Measurements from ENCODE around the gene PSMD2.

Gene PSMD2

DNA sequence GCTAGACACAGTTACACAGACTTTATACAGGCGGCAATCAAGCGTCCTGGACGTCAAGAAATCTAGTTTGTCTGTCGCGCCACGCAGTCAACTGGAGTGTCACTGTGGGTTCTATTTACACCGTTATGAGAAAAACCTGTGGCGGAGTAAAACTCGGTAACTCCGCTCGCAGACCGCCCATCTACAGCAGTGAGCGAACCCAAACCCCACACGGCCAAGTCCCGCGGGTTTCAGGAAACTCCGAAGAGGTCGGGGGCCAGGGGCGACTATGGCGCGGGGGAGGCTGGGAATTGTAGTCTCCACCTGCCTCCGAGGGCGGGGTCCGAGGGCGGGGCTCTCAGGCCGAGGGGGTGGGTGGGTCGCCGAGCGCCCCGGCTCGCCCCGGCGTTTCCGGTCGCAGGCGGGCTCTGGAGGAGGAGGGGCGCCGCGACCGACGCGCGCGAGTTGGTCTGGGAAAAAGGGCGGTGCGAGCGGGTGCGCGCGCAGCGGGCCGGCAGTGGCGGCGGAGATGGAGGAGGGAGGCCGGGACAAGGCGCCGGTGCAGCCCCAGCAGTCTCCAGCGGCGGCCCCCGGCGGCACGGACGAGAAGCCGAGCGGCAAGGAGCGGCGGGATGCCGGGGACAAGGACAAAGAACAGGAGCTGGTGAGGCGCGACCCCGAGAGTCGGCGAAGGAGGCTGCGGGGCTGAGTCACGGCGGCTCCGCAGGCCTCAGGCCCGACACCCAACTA lies at the start of gene PSMD2:
PSMD2 (plus strand) TSS at position 483 of the 729 bp plus-strand sequence; CDS start at position 509, 26 bp downstream.
- no peak for TF ChIP-seq GATA3 (IDR thresholded peaks at IDR 0.05; ENCODE audit: low read depth, low read length)
- TF ChIP-seq GATA2 (IDR thresholded peaks at IDR 0.05; ENCODE audit: low read depth, low read length): no peak

DNA sequence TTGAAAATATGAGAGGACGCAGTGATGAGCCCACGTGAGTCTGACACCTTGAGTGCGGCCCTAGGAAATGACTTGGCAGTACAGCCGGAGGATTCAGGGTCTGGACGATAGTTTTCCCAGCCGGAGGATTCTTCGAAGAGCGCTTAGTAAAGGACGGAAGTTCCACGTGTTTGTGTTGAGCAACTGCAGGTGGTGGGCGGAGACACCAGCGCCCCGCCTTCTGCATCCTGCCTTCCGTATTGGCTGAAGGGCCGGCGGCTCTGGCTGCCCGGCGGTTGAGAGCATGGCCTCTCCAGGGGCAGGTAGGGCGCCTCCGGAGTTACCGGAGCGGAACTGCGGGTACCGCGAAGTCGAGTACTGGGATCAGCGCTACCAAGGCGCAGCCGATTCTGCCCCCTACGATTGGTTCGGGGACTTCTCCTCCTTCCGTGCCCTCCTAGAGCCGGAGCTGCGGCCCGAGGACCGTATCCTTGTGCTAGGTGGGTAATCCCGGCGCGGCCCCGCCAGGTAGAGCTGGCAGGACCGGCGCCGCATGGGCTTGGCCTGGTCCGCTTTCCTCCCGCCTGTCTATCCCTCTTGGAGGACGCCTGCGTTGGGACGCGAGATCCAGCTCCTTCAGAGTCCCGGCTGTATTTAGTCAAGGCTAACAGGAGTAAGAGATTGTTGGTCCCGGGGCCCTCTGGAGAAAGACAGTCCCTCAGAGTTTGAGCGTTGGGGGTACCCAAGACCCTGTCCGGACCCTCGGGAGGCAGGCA lies 49.5 kb upstream of the PSMD2 start, which contains the start of gene EEF1AKMT4:
EEF1AKMT4 (plus strand) TSS at position 261 of the 755 bp plus-strand sequence; CDS start at position 284, 23 bp downstream.
- no peak for TF ChIP-seq GATA2 (IDR thresholded peaks at IDR 0.05; ENCODE audit: low read depth, low read length)
- no peak for TF ChIP-seq GATA3 (IDR thresholded peaks at IDR 0.05; ENCODE audit: low read depth, low read length)

DNA sequence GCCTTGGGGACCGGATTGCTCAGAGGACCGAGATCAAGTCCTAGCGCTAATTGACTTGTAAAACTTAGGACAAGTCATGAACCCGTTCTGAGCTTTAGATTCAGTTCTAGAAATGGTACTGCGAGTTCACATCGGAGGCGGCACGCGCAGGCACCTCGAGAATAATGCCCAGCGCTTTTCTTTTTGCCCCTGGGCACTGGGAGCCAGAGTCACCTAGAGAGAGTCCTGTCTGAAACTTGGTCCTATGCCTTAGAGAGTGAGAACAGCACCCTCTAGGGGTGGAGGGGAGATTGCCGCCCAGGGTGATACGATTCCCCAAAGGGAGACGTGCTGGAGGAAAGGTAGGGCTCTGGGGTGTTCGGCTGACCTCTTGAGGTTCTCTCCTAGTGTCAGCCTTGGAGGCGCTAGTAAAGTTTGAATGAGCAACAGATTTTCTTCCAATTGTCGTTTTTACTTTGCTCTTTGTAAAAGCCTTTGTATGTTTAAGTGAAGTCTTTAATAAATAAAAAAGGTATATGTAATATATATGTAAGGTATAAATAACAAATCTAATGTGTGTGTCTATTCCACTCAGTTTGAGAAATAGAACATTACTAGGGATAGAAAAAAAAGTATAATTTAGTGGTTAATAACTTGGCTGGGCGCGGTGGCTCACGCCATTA lies 48.7 kb upstream of the PSMD2 start:
- TF ChIP-seq GATA3 (IDR thresholded peaks at IDR 0.05; ENCODE audit: low read depth, low read length) (no peak), GATA2 (IDR thresholded peaks at IDR 0.05; ENCODE audit: low read depth, low read length) (no peak)

DNA sequence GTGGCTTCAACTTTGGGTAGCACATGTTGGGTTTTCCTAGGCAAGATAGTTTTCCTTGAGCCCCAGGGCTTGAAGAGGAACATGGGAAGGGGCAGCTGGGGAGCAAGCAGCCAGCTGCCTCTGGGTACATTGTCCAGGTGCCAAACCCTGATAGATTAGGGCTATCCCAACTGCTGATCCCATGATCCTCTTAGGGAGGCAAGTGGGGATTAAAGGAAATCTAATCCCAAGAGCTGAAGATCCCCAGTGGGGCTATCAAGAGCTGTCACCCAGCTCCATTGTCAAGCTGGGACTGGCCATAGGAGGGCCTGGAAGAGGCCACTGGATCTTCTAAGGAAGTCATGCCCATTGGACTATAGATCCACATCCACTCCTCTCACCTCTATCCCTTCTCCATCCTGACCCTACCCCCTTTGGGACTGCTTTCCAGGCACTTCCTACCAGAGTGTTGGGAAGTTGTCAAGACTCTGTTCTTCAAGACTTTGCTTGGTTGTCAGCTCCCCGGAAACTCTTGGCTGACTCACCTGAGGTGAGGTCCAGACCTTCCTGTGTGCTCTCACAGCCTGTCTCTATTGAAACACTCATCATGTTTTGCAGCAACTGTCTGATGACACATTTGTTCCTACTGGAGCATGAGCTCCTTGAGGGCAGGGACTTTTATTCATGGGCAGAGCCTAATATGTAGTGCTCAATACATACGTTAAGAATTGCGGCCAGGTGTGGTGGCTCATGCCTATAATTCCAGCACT lies 43.6 kb upstream of the PSMD2 start:
- no peak for TF ChIP-seq GATA3 (IDR thresholded peaks at IDR 0.05; ENCODE audit: low read depth, low read length)
- TF ChIP-seq GATA2 (IDR thresholded peaks at IDR 0.05; ENCODE audit: low read depth, low read length): no peak

DNA sequence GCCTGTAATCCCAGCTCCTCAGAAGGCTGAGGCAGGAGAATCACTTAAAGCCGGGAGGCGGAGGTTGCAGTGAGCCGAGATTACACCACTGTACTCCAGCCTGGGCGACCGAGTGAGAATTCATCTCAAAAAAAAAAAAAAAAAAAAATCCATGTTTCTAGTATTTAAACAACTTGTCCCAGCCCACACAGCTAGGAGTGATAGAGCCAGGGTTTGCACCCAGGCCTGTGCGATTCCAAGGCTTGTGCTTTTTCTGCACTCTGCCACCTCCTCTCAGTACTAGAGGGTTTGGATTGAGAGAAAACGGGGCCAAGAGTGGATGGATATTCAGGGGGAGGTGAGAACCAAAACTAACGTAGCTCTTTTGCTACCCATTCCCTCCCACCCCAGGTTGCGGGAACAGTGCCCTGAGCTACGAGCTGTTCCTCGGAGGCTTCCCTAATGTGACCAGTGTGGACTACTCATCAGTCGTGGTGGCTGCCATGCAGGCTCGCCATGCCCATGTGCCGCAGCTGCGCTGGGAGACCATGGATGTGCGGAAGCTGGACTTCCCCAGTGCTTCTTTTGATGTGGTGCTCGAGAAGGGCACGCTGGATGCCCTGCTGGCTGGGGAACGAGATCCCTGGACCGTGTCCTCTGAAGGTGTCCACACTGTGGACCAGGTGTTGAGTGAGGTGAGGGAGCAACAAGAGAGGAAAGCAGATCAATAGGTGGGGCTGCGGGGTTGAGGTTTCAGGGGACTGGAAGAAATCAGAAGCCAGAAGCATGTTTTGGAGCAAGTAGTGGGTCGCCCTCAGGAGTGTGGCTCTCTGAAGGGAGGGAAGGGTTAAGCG lies 41.7 kb upstream of the PSMD2 start:
- TF ChIP-seq GATA2 (IDR thresholded peaks at IDR 0.05; ENCODE audit: low read depth, low read length) (no peak), GATA3 (IDR thresholded peaks at IDR 0.05; ENCODE audit: low read depth, low read length) (no peak)

DNA sequence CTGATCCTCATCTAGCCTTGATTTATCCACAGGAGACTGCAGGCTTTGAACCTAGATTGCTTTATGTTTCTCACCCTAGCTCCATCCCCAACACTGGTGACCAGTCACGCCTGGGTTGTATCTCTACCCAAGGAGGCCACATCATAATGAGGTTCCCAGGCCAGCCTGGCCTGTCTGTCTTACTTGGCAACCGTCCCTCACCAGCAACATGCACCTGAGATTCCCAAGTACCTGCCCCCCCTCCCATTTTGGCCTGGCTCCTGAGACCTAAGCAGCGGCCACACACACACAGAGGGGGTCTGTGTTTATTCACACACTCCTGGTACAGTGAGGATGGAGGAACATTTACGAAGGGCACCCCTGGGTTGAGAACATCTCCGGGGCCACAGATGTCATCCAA lies 40.1 kb upstream of the PSMD2 start:
- TF ChIP-seq GATA2 (IDR thresholded peaks at IDR 0.05; ENCODE audit: low read depth, low read length) (no peak), GATA3 (IDR thresholded peaks at IDR 0.05; ENCODE audit: low read depth, low read length) (no peak)

DNA sequence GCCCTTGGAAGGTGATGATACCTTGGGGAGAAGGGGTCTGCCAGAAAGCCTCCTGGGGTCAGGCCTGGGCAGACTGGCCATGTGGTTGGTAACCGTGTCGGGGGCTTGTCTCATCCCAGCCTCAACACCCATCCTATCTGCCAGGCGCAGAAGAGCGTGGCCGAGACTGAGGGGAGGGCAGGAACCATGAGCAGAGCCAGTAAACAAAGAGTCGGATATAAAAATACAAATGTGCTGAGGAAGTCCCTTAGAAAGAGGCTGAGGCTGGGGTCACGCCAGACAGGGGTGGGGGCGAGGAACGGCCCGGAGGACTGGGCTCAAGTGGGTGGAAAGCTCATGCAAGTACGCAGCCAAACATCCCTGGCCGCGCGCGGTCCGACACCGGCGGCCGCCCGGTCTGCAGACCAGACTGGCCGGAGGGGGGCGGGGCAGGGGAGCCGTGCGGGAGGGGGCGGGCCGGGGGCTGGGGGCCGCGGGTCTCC lies 39.6 kb upstream of the PSMD2 start:
- TF ChIP-seq GATA2 (IDR thresholded peaks at IDR 0.05; ENCODE audit: low read depth, low read length) (no peak), GATA3 (IDR thresholded peaks at IDR 0.05; ENCODE audit: low read depth, low read length) (no peak)

DNA sequence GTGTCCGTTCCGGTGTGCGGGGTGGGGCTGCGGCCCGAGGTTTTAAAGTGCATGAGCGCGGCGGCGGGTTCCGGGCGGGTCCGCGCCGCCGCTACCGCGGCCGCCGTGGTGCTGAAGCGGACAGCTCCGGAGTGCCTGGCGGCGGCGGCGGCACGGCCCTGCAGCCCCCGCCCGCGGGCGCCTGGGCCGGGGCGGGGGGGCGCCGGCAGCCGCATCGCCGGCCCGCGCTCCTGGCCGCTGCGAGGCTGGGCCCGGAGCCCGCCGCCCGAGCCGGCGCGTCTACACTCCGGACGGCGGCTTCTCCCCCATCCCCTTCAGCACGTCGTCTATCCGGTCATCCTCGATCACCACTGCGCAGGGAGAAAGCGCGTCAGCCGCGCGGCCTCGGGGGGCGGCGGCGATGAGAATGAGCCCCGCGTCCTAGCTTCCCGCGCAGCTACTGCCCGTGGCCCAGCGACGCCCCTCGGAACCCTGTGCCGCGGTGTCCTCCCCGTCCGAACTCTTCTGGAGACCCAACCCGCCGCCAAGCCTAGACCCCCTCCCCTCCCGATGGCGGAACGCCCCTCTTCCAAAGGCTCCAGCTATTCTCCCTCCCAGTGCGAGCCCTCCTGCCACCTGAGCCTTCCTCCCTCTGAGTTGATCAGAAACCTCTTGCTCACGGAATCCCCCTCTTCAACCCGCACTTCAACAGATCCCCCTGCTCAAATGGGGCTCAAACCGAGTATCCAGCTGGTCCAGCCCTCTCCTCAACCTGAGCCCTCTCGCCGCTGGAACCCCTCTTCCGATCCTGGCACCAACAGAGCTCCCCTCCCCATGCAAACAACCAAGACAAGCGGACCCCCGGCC lies 38.9 kb upstream of the PSMD2 start:
- TF ChIP-seq GATA2 (IDR thresholded peaks at IDR 0.05; ENCODE audit: low read depth, low read length) (no peak), GATA3 (IDR thresholded peaks at IDR 0.05; ENCODE audit: low read depth, low read length) (no peak)

DNA sequence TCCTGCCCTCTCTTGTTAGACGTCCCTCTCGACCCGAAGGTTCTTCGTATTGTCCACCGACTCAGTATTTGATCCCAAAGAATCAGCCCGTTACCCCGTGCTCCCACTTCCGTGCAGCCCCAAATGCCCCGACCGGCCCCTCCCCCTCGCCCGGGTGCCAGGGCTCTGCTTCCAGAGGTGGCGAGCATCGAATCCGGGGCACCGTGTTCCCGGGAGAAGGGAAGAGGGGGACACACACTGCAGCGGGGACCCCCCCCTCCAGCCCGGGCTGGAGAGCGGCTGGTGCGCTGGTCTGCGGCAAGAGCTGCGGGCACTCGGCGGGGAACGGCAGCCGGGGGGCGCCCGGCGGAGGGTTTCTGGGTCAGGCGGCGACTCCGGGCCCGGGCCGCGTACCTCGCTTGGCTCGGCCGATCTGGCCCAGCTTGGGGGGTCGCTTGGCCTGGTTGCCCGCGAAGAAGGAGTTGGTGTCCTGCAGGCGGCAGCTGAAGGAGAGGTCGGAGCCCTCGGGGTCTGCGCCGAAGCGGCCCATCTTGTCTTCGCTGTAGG lies 38.2 kb upstream of the PSMD2 start:
- TF ChIP-seq GATA2 (IDR thresholded peaks at IDR 0.05; ENCODE audit: low read depth, low read length) (no peak), GATA3 (IDR thresholded peaks at IDR 0.05; ENCODE audit: low read depth, low read length) (no peak)

DNA sequence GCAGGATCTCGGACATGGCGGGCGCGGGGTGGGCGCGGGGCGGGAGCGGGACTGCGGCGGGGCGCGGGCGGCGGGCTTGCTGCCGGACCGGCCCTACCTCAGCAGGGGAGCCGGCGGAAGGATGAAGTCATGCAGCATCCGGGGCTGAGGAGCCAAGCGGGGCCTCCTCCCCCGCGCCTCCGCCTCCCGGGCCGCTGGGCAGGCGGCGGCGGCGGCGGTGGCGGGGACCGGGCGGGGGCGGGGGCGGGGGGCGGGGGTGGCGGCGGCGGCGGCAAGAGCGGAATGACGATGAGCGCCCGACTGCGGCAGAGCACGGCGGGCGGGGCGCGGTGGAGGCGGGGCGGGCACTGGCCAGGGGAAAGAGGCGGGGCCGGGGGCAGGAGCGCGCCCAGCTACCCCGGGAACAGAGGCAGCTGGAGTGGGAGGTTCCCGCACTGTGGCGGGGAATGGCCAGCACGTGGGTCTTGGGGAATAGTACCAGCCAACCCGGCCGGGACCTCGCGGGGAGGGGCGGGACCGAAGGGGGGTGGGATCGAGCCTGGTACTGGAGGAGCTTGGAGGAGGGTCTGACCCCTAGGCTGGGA lies 37.7 kb upstream of the PSMD2 start, which contains the start of gene CAMK2N2:
CAMK2N2 (minus strand) TSS at position 284 of the 584 bp plus-strand sequence; CDS start at position 16, 268 bp downstream.
- TF ChIP-seq GATA3 (IDR thresholded peaks at IDR 0.05; ENCODE audit: low read depth, low read length) (no peak), GATA2 (IDR thresholded peaks at IDR 0.05; ENCODE audit: low read depth, low read length) (no peak)
